Glutamatergic neuron (in vitro differentiated cells): Measurements from ENCODE around the gene OR51D1. TPM values are rescaled to one million over a fixed set of nuclear protein-coding genes. Genes with fewer than 3 reads are reported as not detected.

Experiments used
- DNase-seq: peaks from one replicate; pipeline ENCODE4 v3.0.0; 2022
- H3K27ac Mint-ChIP-seq: one replicate; pipeline ENCODE4 v1.8.0; 2020; ENCODE audit warnings: mild to moderate bottlenecking, mixed read lengths, inconsistent platforms; ENCODE audit not compliant: unreplicated experiment
- H3K27me3 Mint-ChIP-seq: one replicate; pipeline ENCODE4 v1.8.0; 2020; ENCODE audit warnings: mild to moderate bottlenecking, moderate library complexity, mixed read lengths, inconsistent platforms; ENCODE audit not compliant: unreplicated experiment
- H3K36me3 Mint-ChIP-seq: one replicate; pipeline ENCODE4 v1.8.0; 2020; ENCODE audit warnings: mild to moderate bottlenecking, mixed read lengths, inconsistent platforms; ENCODE audit not compliant: unreplicated experiment
- H3K4me1 Mint-ChIP-seq: one replicate; pipeline ENCODE4 v1.8.0; 2020; ENCODE audit warnings: mild to moderate bottlenecking, low read depth, mixed read lengths, inconsistent platforms; ENCODE audit not compliant: unreplicated experiment
- H3K4me3 Mint-ChIP-seq: one replicate; pipeline ENCODE4 v1.8.0; 2020; ENCODE audit warnings: mild to moderate bottlenecking, mixed read lengths, inconsistent platforms; ENCODE audit not compliant: unreplicated experiment
- H3K9me3 Mint-ChIP-seq: one replicate; pipeline ENCODE4 v1.8.0; 2020; ENCODE audit warnings: mild to moderate bottlenecking, moderate library complexity, mixed read lengths, inconsistent platforms; ENCODE audit not compliant: unreplicated experiment
- CTCF ChIP-seq: fragments of 200-600 bp; sonication (generic); IDR thresholded peaks from one replicate; pipeline ENCODE4 v1.5.0; 2021; ENCODE audit not compliant: partially characterized antibody, unreplicated experiment
- total RNA-seq: library from RNA; stranded (reverse); fragmentation: NEBNext Ultra II Directional; extraction: Animal tissue kit (Norgen Biotek cat#: 25700); gene quantifications from one replicate; pipeline ENCODE4 v1.2.1, GENCODE V29; 2021; ENCODE audit not compliant: unreplicated experiment

OR51D1 gene
- total RNA-seq, 1 donor from 2014 or later = not detected

GRCh38 chr11:4671741-4672140 lies 34.5 kb downstream of the OR51D1 start:
- H3K27ac Mint-ChIP-seq = no peak overlapping the region
- H3K36me3 Mint-ChIP-seq = no peaks in the 10 kb centered on the region
- H3K9me3 Mint-ChIP-seq = no peaks in the 10 kb centered on the region
- DNase-seq = no peak
- H3K4me1 Mint-ChIP-seq = no peaks in the 10 kb centered on the region
- H3K27me3 Mint-ChIP-seq = no peaks in the 10 kb centered on the region
- no peak overlapping the region for H3K4me3 Mint-ChIP-seq
- TF ChIP-seq CTCF = no peak

DNA sequence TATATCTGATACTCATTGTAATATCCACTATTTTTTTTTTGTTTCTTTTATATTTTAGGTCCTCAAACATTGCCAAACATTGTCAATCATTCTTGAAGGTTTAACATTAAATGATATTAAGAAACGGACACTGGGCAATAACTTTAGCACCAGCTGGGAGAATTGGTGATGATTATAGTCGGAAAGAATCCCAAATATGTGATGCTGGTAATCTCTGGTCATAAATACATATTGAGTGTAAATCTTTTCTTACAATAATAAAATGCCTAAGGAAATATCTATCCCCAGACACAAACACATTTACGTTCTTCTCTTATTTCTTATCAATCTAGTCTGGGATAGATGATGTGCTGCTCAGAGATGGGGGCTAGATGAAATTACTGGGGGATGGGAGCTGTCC lies 35.2 kb downstream of the OR51D1 start:
- Mint-ChIP-seq H3K27me3 (no peaks in the 10 kb centered on the region), H3K4me1 (no peaks in the 10 kb centered on the region), H3K36me3 (no peaks in the 10 kb centered on the region), H3K4me3 (no peak overlapping the region), H3K9me3 (no peaks in the 10 kb centered on the region), H3K27ac (no peak overlapping the region)
- TF ChIP-seq CTCF = no peak
- DNase-seq = no peak

DNA sequence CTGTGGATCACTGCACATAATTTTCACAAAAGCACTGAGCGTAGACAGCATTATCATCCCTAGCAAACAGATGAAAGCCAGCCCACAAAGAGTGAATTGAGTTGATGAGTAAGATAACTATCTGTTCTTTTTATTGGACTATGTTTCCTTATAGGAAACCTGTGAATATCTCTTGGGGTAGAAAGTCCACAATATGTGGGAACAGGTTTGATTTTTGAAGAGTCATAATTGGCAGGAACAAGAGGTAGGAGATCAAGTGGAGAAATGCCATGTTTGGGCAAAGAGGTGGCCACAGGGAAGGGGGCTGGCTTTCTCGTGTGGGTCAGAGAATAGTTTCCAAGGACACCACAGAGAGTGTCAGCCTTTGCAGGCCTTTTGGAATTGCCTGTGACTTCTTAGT lies 36.5 kb downstream of the OR51D1 start:
- no peaks in the 10 kb centered on the region for H3K27me3 Mint-ChIP-seq
- no peaks in the 10 kb centered on the region for H3K4me1 Mint-ChIP-seq
- no peak for DNase-seq
- no peaks in the 10 kb centered on the region for H3K9me3 Mint-ChIP-seq
- no peak overlapping the region for H3K27ac Mint-ChIP-seq
- H3K4me3 Mint-ChIP-seq = no peak overlapping the region
- no peak for TF ChIP-seq CTCF
- no peaks in the 10 kb centered on the region for H3K36me3 Mint-ChIP-seq

DNA sequence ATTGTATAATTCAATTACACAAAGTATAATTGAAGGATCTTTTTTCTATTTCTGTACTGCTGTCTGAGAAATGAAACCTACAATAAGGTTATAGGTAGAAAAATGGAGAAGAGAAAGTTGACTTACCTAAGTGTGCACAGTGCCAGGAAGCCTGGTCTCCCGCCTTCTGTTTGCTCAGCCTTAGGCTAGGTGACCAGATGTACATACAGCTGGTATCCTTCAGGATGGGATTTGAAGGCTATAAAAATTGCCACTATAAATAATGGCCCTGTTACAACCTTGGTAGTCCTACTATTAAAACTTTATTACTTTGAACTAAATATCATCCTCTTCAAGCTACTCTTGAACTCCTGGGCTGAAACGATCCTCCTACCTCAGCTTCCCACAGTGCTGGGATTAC lies 40.7 kb downstream of the OR51D1 start:
- TF ChIP-seq CTCF = no peak
- Mint-ChIP-seq H3K4me3 (no peak overlapping the region), H3K27me3 (no peaks in the 10 kb centered on the region), H3K9me3 (no peaks in the 10 kb centered on the region), H3K4me1 (peaks cover 4% of the 10 kb centered on the region), H3K27ac (no peak overlapping the region), H3K36me3 (no peaks in the 10 kb centered on the region)
- DNase-seq = no peak

DNA sequence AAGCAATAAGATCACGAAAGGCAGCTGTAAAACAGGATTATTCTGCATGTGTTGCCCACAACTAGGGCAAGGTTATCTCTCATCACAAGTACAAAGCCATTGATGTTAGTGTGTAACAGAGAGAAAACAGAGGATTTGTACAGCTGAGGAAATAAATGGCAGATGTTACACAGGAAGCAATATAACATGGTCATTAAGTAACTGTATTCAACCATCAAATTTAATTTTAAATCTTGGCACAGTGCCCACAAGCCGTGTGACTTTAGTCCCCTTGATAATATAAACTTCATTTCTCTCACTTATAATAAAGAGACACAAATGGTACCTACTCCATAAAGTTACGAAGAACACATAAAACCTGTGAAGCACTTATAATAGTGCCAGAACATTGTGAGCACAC lies 43.1 kb downstream of the OR51D1 start:
- H3K27ac Mint-ChIP-seq = no peak overlapping the region
- no peaks in the 10 kb centered on the region for H3K9me3 Mint-ChIP-seq
- DNase-seq = no peak
- H3K36me3 Mint-ChIP-seq = no peaks in the 10 kb centered on the region
- H3K4me3 Mint-ChIP-seq = no peak overlapping the region
- H3K4me1 Mint-ChIP-seq = peaks cover 4% of the 10 kb centered on the region
- H3K27me3 Mint-ChIP-seq = no peaks in the 10 kb centered on the region
- TF ChIP-seq CTCF = no peak
